Osteoblast (primary cell): ENCODE data around the gene ALLC. TPM values are rescaled to one million over a fixed set of nuclear protein-coding genes. Genes with fewer than 3 reads are reported as not detected.

Experiments used
- DNase-seq: peaks from one replicate; pipeline ENCODE4 v3.0.0; 2011; ENCODE audit warnings: low spot score, mixed read lengths; ENCODE audit not compliant: insufficient read length; ENCODE audit errors: missing footprints
- H2AFZ ChIP-seq: 2 replicates; pipeline ENCODE4 v1.6.0; 2011; ENCODE audit warnings: mild to moderate bottlenecking, low read length
- H3K27ac ChIP-seq: 2 replicates; pipeline ENCODE4 v1.5.1; 2011; ENCODE audit warnings: mild to moderate bottlenecking, low read depth, low read length, moderate library complexity
- H3K27me3 ChIP-seq: 2 replicates; pipeline ENCODE4 v1.6.0; 2012; ENCODE audit warnings: mild to moderate bottlenecking, control low read depth, inconsistent platforms, low read length, moderate library complexity; ENCODE audit not compliant: insufficient read depth
- H3K36me3 ChIP-seq: 2 replicates; pipeline ENCODE4 v1.5.1; 2011; ENCODE audit warnings: mild to moderate bottlenecking, low read length, control low read depth, moderate library complexity; ENCODE audit not compliant: insufficient read depth
- H3K4me1 ChIP-seq: 2 replicates; pipeline ENCODE4 v1.5.1; 2011; ENCODE audit warnings: mild to moderate bottlenecking, low read length, control low read depth, moderate library complexity; ENCODE audit not compliant: insufficient read depth
- H3K4me2 ChIP-seq: 2 replicates; pipeline ENCODE4 v1.6.0; 2011; ENCODE audit warnings: mild to moderate bottlenecking, low read length; ENCODE audit not compliant: insufficient read depth
- H3K4me3 ChIP-seq: fragments of 200-600 bp; sonication (generic); 3 replicates; pipeline ENCODE4 v1.5.1; 2012; ENCODE audit warnings: mild to moderate bottlenecking, low read length, inconsistent platforms; ENCODE audit not compliant: insufficient read depth
- H3K79me2 ChIP-seq: 2 replicates; pipeline ENCODE4 v1.6.0; 2012; ENCODE audit warnings: mild to moderate bottlenecking, low read length, control low read depth, inconsistent platforms; ENCODE audit not compliant: insufficient read depth
- H3K9me3 ChIP-seq: 2 replicates; pipeline ENCODE4 v1.5.1; 2011; ENCODE audit warnings: low read depth, low read length, control low read depth
- H4K20me1 ChIP-seq: 2 replicates; pipeline ENCODE4 v1.6.0; 2012; ENCODE audit warnings: mild to moderate bottlenecking, low read length, control low read depth; ENCODE audit not compliant: insufficient read depth
- total RNA-seq: library from RNA; depleted of rRNA; stranded (reverse); fragments of >200 nt; gene quantifications from 2 replicates; pipeline ENCODE4 v1.2.3, GENCODE V29; 2012
- TF ChIP-seq, protein P1 (sequence below): IDR thresholded peaks from 2 replicates; pipeline ENCODE4 v1.5.1; 2011; ENCODE audit warnings: mild to moderate bottlenecking, low read depth, low read length, moderate library complexity; ENCODE audit errors: extremely low read depth

The ALLC gene
- total RNA-seq, 1 donor = not detected

DNA sequence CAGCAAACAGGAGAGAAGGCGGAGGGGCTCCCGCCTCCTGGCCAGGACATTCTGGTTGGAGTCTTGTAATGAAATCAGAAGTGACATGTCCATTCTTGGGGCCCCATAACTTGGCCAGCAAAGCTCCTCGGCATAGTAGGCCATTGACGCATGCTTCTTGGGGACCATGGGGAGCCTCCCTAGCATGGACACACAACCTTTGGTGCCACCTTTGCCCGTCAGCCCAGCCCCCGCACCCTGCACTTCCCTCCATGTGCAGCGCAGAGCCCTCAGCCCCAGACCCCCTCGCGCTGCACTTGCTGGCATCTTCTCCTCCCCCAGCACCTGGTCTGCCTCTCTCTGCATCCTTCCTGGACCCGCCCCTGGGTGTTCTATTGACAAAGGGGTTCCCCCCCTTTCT, 68.5 kb downstream of the ALLC start:
- TF ChIP-seq, protein P1, sequence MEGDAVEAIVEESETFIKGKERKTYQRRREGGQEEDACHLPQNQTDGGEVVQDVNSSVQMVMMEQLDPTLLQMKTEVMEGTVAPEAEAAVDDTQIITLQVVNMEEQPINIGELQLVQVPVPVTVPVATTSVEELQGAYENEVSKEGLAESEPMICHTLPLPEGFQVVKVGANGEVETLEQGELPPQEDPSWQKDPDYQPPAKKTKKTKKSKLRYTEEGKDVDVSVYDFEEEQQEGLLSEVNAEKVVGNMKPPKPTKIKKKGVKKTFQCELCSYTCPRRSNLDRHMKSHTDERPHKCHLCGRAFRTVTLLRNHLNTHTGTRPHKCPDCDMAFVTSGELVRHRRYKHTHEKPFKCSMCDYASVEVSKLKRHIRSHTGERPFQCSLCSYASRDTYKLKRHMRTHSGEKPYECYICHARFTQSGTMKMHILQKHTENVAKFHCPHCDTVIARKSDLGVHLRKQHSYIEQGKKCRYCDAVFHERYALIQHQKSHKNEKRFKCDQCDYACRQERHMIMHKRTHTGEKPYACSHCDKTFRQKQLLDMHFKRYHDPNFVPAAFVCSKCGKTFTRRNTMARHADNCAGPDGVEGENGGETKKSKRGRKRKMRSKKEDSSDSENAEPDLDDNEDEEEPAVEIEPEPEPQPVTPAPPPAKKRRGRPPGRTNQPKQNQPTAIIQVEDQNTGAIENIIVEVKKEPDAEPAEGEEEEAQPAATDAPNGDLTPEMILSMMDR = no peak
- Histone ChIP-seq H3K36me3 (no peaks in the 10 kb centered on the region), H4K20me1 (no peaks in the 10 kb centered on the region), H3K27me3 (no peaks in the 10 kb centered on the region), H3K4me1 (no peaks in the 10 kb centered on the region), H3K4me2 (no peak overlapping the region), H2AFZ (no peak overlapping the region), H3K79me2 (no peaks in the 10 kb centered on the region), H3K27ac (no peak overlapping the region), H3K9me3 (no peaks in the 10 kb centered on the region), H3K4me3 (no peak overlapping the region)
- no peak for DNase-seq

DNA sequence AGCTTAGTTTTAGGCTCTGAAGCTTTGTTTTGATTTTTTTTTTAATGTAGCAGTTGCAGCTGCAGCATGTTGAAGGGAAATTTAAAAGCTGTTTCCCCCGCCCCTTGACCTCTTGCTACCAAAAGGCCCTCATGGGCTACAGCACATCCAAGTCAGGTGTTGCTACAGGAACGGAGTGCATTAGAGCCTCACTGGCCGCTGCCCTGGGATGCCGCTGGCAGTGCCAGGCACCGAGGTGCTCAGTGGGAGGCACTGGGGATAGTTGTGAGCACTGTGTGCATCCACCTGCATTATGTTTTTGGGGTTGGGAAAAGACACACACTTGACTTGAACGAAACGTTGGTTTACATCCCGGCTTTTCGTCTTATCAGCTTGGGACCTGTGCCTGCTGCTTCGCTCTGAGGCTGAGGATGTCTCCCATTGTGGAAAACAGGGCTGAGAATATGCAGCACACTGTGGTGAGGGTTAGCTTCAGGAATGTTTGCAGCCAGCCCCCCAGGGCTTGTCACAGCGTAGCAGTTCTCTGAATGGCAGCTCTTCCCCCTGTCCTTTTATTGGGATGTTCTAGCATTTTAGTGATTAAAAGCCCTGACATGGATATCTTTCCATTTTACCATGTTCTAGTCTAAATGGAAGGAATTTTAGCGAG, 69.5 kb downstream of the ALLC start:
- Histone ChIP-seq H3K27me3 (no peaks in the 10 kb centered on the region), H3K27ac (no peak overlapping the region), H3K36me3 (no peaks in the 10 kb centered on the region), H3K79me2 (no peaks in the 10 kb centered on the region), H3K9me3 (no peaks in the 10 kb centered on the region), H4K20me1 (no peaks in the 10 kb centered on the region), H3K4me2 (peak overlapping the region; percentile 12), H3K4me1 (no peaks in the 10 kb centered on the region), H2AFZ (no peak overlapping the region), H3K4me3 (no peak overlapping the region)
- no peak for DNase-seq
- TF ChIP-seq, protein P1 = no peak

DNA sequence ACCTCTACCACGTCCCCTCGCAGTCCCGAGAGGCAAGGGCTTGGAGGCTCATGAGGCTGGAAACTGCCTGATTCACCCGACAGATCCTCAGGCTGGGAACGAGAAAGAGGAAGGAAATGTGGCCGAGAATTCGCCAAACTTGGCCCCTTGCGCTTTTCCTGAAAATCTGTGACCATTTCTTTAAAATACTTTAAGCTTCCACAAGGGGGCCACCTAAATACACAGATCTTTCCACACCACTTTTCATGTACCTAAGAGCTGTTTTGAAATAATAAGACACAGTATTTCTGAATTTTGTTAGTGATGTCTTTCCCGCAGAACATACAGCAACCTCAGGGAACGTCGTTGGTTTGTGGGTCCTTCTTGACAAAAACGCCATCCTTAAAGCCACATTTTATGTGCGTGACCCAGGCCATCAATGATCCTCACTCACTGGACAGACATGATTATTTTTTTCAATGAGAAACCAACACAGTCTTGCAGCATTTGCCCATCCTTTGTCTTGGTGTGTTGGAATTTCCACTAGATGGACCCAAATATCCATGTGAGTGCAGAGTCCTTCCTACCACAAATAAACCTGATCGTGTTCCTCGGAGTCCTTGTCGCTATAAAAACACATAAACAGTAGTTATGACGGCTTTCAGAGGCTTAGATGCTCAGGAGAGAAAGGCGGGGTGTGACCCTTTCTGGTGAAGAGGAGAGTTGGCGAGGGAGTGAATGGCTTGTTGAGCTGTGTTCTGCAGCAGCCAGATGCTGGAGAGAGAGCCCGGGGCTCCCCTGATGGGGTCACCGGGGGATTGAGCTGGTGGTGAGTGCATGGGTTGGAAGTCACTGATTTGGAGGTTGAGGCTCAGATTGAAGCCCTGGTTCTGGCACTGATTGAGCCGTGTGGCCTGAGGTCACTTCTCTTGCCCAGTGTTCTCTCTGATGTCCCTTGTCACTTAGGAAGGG, 70.4 kb downstream of the ALLC start:
- H3K79me2 ChIP-seq = no peaks in the 10 kb centered on the region
- H3K4me3 ChIP-seq = no peak overlapping the region
- H3K4me2 ChIP-seq = peak overlapping the region; percentile 12
- no peaks in the 10 kb centered on the region for H3K36me3 ChIP-seq
- no peaks in the 10 kb centered on the region for H3K9me3 ChIP-seq
- no peak overlapping the region for H2AFZ ChIP-seq
- H3K27me3 ChIP-seq = no peaks in the 10 kb centered on the region
- H3K4me1 ChIP-seq = no peaks in the 10 kb centered on the region
- no peaks in the 10 kb centered on the region for H4K20me1 ChIP-seq
- DNase-seq = peak; percentile 90
- TF ChIP-seq, protein P1 = peak; percentile 58
- H3K27ac ChIP-seq = no peak overlapping the region

DNA sequence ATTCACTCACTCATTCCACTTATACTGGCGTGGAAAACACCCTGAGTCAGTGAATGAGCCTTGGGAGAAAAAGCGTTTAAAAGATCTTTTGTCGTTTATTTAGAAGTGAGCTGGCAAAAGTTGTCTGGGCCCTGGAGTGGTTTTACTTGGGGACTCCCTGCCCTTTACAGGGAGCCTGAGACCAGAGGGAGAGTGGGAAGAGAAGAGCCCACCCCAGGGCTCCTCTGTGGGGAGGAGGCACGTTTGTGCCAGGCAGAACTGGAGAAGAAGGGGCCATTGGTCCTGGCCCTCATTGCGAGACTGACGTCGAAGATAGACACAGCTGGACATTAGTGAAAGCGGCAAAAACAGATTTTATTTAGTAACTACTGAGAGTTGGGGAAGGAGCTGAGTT, 71.1 kb downstream of the ALLC start:
- TF ChIP-seq, protein P1 = no peak
- Histone ChIP-seq H3K9me3 (no peaks in the 10 kb centered on the region), H2AFZ (no peak overlapping the region), H3K27ac (no peak overlapping the region), H4K20me1 (no peaks in the 10 kb centered on the region), H3K27me3 (no peaks in the 10 kb centered on the region), H3K4me1 (no peaks in the 10 kb centered on the region), H3K4me2 (no peak overlapping the region), H3K79me2 (no peaks in the 10 kb centered on the region), H3K4me3 (no peak overlapping the region), H3K36me3 (no peaks in the 10 kb centered on the region)
- no peak for DNase-seq
